K562 (cell line): ENCODE measurements around the gene BMI1. TPM values are rescaled to one million over a fixed set of nuclear protein-coding genes. Genes with fewer than 3 reads are reported as not detected.

ENCODE experiments used
- ATAC-seq: fragments of 200-7000 bp; cut with Tn5 transposase; 3 replicates; pipeline ENCODE4 v1.9.1; 2020; ENCODE audit warnings: moderate library complexity
- BruUV-seq: library from RNA; stranded (reverse); fragments of 400-500 nt; replicated peaks from 2 replicates; lab custom pipeline; 2021; lab: Mats Ljungman, UMichigan
- CTCF ChIA-PET: fragments of 300-600 bp; formaldehyde crosslinking; extraction: SDS; loops from one replicate; lab custom pipeline; 2021; ENCODE audit warnings: low intra/inter-chr PET ratio; lab: Yijun Ruan, JAX
- POLR2A ChIA-PET: fragments of 300-600, 350-650 bp; sonication (Branson Sonifier 250); formaldehyde crosslinking; extraction: SDS; loops from one replicate; lab custom pipeline; 2021; ENCODE audit warnings: antibody characterized with exemption, inconsistent platforms; lab: Yijun Ruan, JAX
- DNase-seq, 4 experiments: peaks; one replicate each; pipeline versions ENCODE4 v3.0.0 to v3.0.0-alpha.2; 2011 to 2018; ENCODE audit warnings: low spot score in 3 of 4, mixed read lengths in 3 of 4; ENCODE audit errors: extremely low read depth in 1 of 4
- FAIRE-seq: peaks from 2 replicates; lab custom pipeline; 2011; peaks lifted over from hg19 to GRCh38; lab: Jason Lieb, UNC
- H2AFZ ChIP-seq: 2 replicates; pipeline ENCODE4 v1.6.0; 2011; ENCODE audit warnings: low read depth, low read length, control low read depth, inconsistent platforms
- H3K27ac ChIP-seq: fragments of 200-600 bp; 3 replicates; pipeline ENCODE4 v1.8.0; 2011; ENCODE audit warnings: low read depth, mild to moderate bottlenecking, control low read depth, inconsistent platforms, low read length, moderate library complexity, mixed read lengths; ENCODE audit errors: extremely low read depth
- H3K27me3 ChIP-seq, 2 experiments: fragments of 300-600 bp in 1 of 2; 2 replicates in 1 of 2; 3 replicates in 1 of 2; pipeline versions ENCODE4 v1.6.0 to v1.8.0; 2011; ENCODE audit warnings: inconsistent platforms in 2 of 2, low read length in 2 of 2, mild to moderate bottlenecking in 1 of 2, mixed read lengths in 1 of 2, moderate library complexity in 1 of 2; ENCODE audit not compliant: control insufficient read depth in 2 of 2, insufficient read depth in 2 of 2
- H3K36me3 ChIP-seq: fragments of 300-600 bp; 3 replicates; pipeline ENCODE4 v1.8.0; 2011; ENCODE audit warnings: mild to moderate bottlenecking, low read length, inconsistent platforms; ENCODE audit not compliant: control insufficient read depth, insufficient read depth
- H3K4me1 ChIP-seq, 2 experiments: fragments of 200-600 bp in 1 of 2; replicated peaks in 1 of 2; 2 replicates in 1 of 2; 3 replicates in 1 of 2; pipeline versions ENCODE4 v1.5.1 to v1.8.0; 2011; ENCODE audit warnings: inconsistent platforms in 2 of 2, low read length in 2 of 2, mild to moderate bottlenecking in 1 of 2, mixed read lengths in 1 of 2, moderate library complexity in 1 of 2; ENCODE audit not compliant: control insufficient read depth in 2 of 2, insufficient read depth in 2 of 2
- H3K4me2 ChIP-seq: 2 replicates; pipeline ENCODE4 v1.6.1; 2011; ENCODE audit warnings: low read length, control low read depth, inconsistent platforms, mixed read lengths; ENCODE audit not compliant: insufficient read depth
- H3K4me3 ChIP-seq: fragments of 200-600 bp; sonication (generic), shearing (Covaris generic); 2 replicates; pipeline ENCODE4 v1.5.1; 2016; ENCODE audit warnings: control low read depth, inconsistent platforms
- H3K79me2 ChIP-seq: fragments of 200-600 bp; 3 replicates; pipeline ENCODE4 v1.8.0; 2011; ENCODE audit warnings: low read length, inconsistent platforms; ENCODE audit not compliant: control insufficient read depth, insufficient read depth
- H3K9ac ChIP-seq, 2 experiments: 2 replicates each; pipeline versions ENCODE4 v1.6.0 to v1.6.1; 2011; ENCODE audit warnings: low read depth in 2 of 2, low read length in 2 of 2, control low read depth in 1 of 2, inconsistent platforms in 1 of 2, mild to moderate bottlenecking in 1 of 2, mixed read lengths in 1 of 2; ENCODE audit not compliant: insufficient read depth in 1 of 2
- H3K9me1 ChIP-seq: one replicate; pipeline ENCODE4 v1.6.0; 2011; ENCODE audit warnings: inconsistent platforms, mild to moderate bottlenecking, low read length, moderate library complexity; ENCODE audit not compliant: control insufficient read depth, insufficient read depth
- H3K9me3 ChIP-seq: replicated peaks from 2 replicates; pipeline ENCODE4 v1.5.1; 2011; ENCODE audit warnings: low read depth, low read length, inconsistent platforms; ENCODE audit not compliant: control insufficient read depth, insufficient read depth
- H4K20me1 ChIP-seq: replicated peaks from 2 replicates; pipeline ENCODE4 v1.6.1; 2011; ENCODE audit warnings: low read length, inconsistent platforms, mixed read lengths; ENCODE audit not compliant: control insufficient read depth, insufficient read depth
- AFF4 ChIP-seq: sonication (generic); formaldehyde crosslinking; IDR thresholded peaks from 2 replicates; pipeline ENCODE4 v1.8.0; 2023; ENCODE audit warnings: mild to moderate bottlenecking, missing genetic modification reagents
- DPF2 ChIP-seq: fragments of 450-650 bp; IDR thresholded peaks from 2 replicates; pipeline ENCODE4 v1.6.1; 2016
- LEF1 ChIP-seq: fragments of 450-650 bp; IDR thresholded peaks from 2 replicates; pipeline ENCODE4 v1.6.1; 2016; ENCODE audit warnings: mild to moderate bottlenecking
- POU5F1 ChIP-seq: fragments of 150-350 bp; IDR thresholded peaks from 2 replicates; pipeline ENCODE4 v1.6.1; 2014; ENCODE audit warnings: borderline replicate concordance, low read length, low read depth, mild to moderate bottlenecking; ENCODE audit not compliant: partially characterized antibody
- WGBS: fragments of 100-300 bp; shearing (Covaris generic); methylation state at CpG from one replicate; pipeline ENCODE4 v1.1.6; 2016; ENCODE audit warnings: low coverage, mixed read lengths; ENCODE audit not compliant: insufficient coverage; ENCODE audit errors: missing lambda C conversion rate; 5-methylcytosine and 5-hydroxymethylcytosine counted together
- in situ Hi-C: fragments of 300-500 bp; cut with MboI; formaldehyde crosslinking; loops from 4 replicates; pipeline ENCODE4 v1.15.0; 2018; ENCODE audit warnings: inconsistent platforms, mixed read lengths
- intact Hi-C: fragments of 100-400 bp; cut with micrococcal nuclease; formaldehyde crosslinking; loops from 2 replicates; pipeline ENCODE4 v1.14.2; 2022
- polyA plus RNA-seq, 8 experiments: library from polyadenylated mRNA; depleted of rRNA in 4 of 8; stranded (reverse) in 5 of 8; unstranded in 3 of 8; fragments of >200 nt; fragmentation: Nextera tagmentation in 2 of 8; fragmentation: Illumina TruSeq in 1 of 8; extraction: Ambion mirVana in 2 of 8; extraction: Trizol in 1 of 8; gene quantifications; 2 replicates each; pipeline versions ENCODE4 v1.2.1 to v1.2.3, GENCODE V29; 2011 to 2014; ENCODE audit warnings: inconsistent platforms in 1 of 8, missing spikeins in 1 of 8
- total RNA-seq, 7 experiments: library from RNA; depleted of rRNA in 6 of 7; stranded (reverse); fragments of >200 nt in 6 of 7; fragmentation: Illumina TruSeq in 2 of 7; extraction: Trizol in 2 of 7; gene quantifications; 2 replicates each; pipeline versions ENCODE4 v1.2.1 to v1.2.3, GENCODE V29; 2011 to 2021; ENCODE audit warnings: low replicate concordance in 1 of 7

Gene BMI1
- total and polyA plus RNA-seq, 9 of the 15 experiments (the other 6 are each of a cell fraction or from before 2014, with no cell fraction given), result 21.4 to 103 (median 70.8) TPM

GRCh38 chr10:22322641-22323160 is 1.8 kb downstream of the BMI1 start:
- no peaks in the 10 kb centered on the region for H3K9me1 ChIP-seq
- ATAC-seq (no peak), FAIRE-seq (no peak), DNase-seq (no peak)
- H3K9me3 ChIP-seq, result no peaks in the 10 kb centered on the region
- TF ChIP-seq POU5F1, result no peak
- 0 out of 2 replicates have a peak, but pooled peaks have one; percentile 20 for TF ChIP-seq LEF1
- 0 out of 2 replicates have a peak, but pooled peaks have one; percentile 21 for TF ChIP-seq DPF2
- TF ChIP-seq AFF4 (CRISPR knock-in tag), result 0 out of 2 replicates have a peak, but pooled peaks have one; percentile 9
- H3K4me1 ChIP-seq, result peaks cover 13 to 23% of the 10 kb centered on the region in 2 experiments; a peak in 3 of 5 replicates
- BruUV-seq, result TSS peak; percentile 19
- CTCF ChIA-PET, result no interaction called here
- H3K9ac ChIP-seq, result peak overlapping the region; percentile 60 to 95
- peak overlapping the region; percentile 79 for H3K4me2 ChIP-seq
- in situ Hi-C loops, result no loop called here
- H3K27me3 ChIP-seq, result peaks cover 6 to 7% of the 10 kb centered on the region in 2 experiments; a peak in 3 of 5 replicates
- intact Hi-C loops, result loop anchor here (5.0 kb wide), 1 partner anchor 190 kb away; no protein-coding TSS in a partner anchor
- no peak overlapping the region for H2AFZ ChIP-seq
- H3K36me3 ChIP-seq, result peaks cover 17% of the 10 kb centered on the region
- H3K79me2 ChIP-seq, result peaks cover 78% of the 10 kb centered on the region
- 2% methylated on average over 5 of the region's 5 CpGs for WGBS
- no peak overlapping the region for H3K27ac ChIP-seq
- 0 out of 2 replicates have a peak, but pooled peaks cover 6% of the 10 kb centered on the region for H4K20me1 ChIP-seq
- peak overlapping the region; percentile 77 for H3K4me3 ChIP-seq
- POLR2A ChIA-PET, result interaction anchor here (0.6 to 1.6 kb wide), 4 partner anchors 16 to 114 kb away, joined by 3 to 6 read pairs (median 3); no protein-coding TSS in a partner anchor
